DOHH2 (cell line): ENCODE measurements around the gene SLC49A4.

Experiments used
- H3F3A ChIP-seq: fragments of 200-600 bp; sonication (generic), shearing (Covaris generic); 2 replicates; pipeline ENCODE4 v1.6.0; 2016; ENCODE audit warnings: antibody characterized with exemption, mild to moderate bottlenecking; ENCODE audit not compliant: control insufficient read depth, insufficient read depth
- H3K27ac ChIP-seq: fragments of 200-600 bp; sonication (generic); 2 replicates; pipeline ENCODE4 v1.5.1; 2014; ENCODE audit warnings: low read depth, mild to moderate bottlenecking, low read length, moderate library complexity
- H3K27me3 ChIP-seq: fragments of 200-600 bp; sonication (generic); 2 replicates; pipeline ENCODE4 v1.6.1; 2014; ENCODE audit warnings: mild to moderate bottlenecking, low read length, mixed read lengths; ENCODE audit not compliant: control insufficient read depth
- H3K36me3 ChIP-seq: fragments of 200-600 bp; sonication (generic); 2 replicates; pipeline ENCODE4 v1.6.1; 2014; ENCODE audit warnings: mild to moderate bottlenecking, low read length, moderate library complexity, mixed read lengths; ENCODE audit not compliant: control insufficient read depth
- H3K4me1 ChIP-seq: fragments of 200-600 bp; sonication (generic); 2 replicates; pipeline ENCODE4 v1.6.1; 2014; ENCODE audit warnings: mild to moderate bottlenecking, low read length, mixed read lengths; ENCODE audit not compliant: control insufficient read depth
- H3K4me2 ChIP-seq: fragments of 200-600 bp; sonication (generic); 2 replicates; pipeline ENCODE4 v1.6.0; 2014; ENCODE audit warnings: mild to moderate bottlenecking, low read length, moderate library complexity
- H3K4me3 ChIP-seq: fragments of 200-600 bp; sonication (generic); 2 replicates; pipeline ENCODE4 v1.5.1; 2014; ENCODE audit warnings: mild to moderate bottlenecking, low read length, mixed read lengths
- H3K79me2 ChIP-seq: fragments of 200-600 bp; sonication (generic); 2 replicates; pipeline ENCODE4 v1.6.1; 2014; ENCODE audit warnings: mild to moderate bottlenecking, low read length, mixed read lengths; ENCODE audit not compliant: control insufficient read depth
- H3K9me2 ChIP-seq: fragments of 200-600 bp; sonication (generic); replicated peaks from 2 replicates; pipeline ENCODE4 v1.6.1; 2014; ENCODE audit warnings: mild to moderate bottlenecking, low read length, mixed read lengths; ENCODE audit not compliant: control insufficient read depth
- H3K9me3 ChIP-seq: fragments of 200-600 bp; sonication (generic); 2 replicates; pipeline ENCODE4 v1.6.1; 2014; ENCODE audit warnings: antibody characterized with exemption, low read length, mixed read lengths; ENCODE audit not compliant: control insufficient read depth, insufficient read depth
- H4K20me1 ChIP-seq: fragments of 200-600 bp; sonication (generic); 2 replicates; pipeline ENCODE4 v1.6.0; 2014; ENCODE audit warnings: low read depth, mild to moderate bottlenecking, antibody characterized with exemption, low read length, moderate library complexity; ENCODE audit not compliant: control insufficient read depth, insufficient read depth
- CTCF ChIP-seq: fragments of 200-600 bp; sonication (generic); IDR thresholded peaks from one replicate; pipeline ENCODE4 v1.5.1; 2014; ENCODE audit warnings: antibody characterized with exemption, mild to moderate bottlenecking, low read depth, low read length; ENCODE audit not compliant: poor library complexity, severe bottlenecking
- EZH2phosphoT487 ChIP-seq: fragments of 200-600 bp; sonication (generic); IDR thresholded peaks from 2 replicates; pipeline ENCODE4 v1.6.1; 2017; ENCODE audit warnings: borderline replicate concordance, mild to moderate bottlenecking, antibody characterized with exemption, low read length, moderate library complexity, mixed read lengths

SLC49A4 gene

GRCh38 chr3:122828281-122828680 is 33.4 kb downstream of the SLC49A4 start:
- H3K79me2 ChIP-seq, result no peaks in the 10 kb centered on the region
- H3K4me2 ChIP-seq, result no peak overlapping the region
- H3K36me3 ChIP-seq, result no peaks in the 10 kb centered on the region
- no peak overlapping the region for H3K27ac ChIP-seq
- H3K9me2 ChIP-seq, result no peaks in the 10 kb centered on the region
- no peaks in the 10 kb centered on the region for H3K4me1 ChIP-seq
- H3K4me3 ChIP-seq, result no peak overlapping the region
- TF ChIP-seq EZH2phosphoT487 (no peak), CTCF (no peak)
- H3K9me3 ChIP-seq, result no peaks in the 10 kb centered on the region
- no peaks in the 10 kb centered on the region for H3F3A ChIP-seq
- no peaks in the 10 kb centered on the region for H4K20me1 ChIP-seq
- H3K27me3 ChIP-seq, result no peaks in the 10 kb centered on the region

- H4K20me1 ChIP-seq, result no peaks in the 10 kb centered on the region
- H3K27me3 ChIP-seq, result no peaks in the 10 kb centered on the region
- no peaks in the 10 kb centered on the region for H3K4me1 ChIP-seq
- H3F3A ChIP-seq, result no peaks in the 10 kb centered on the region
- no peak overlapping the region for H3K4me3 ChIP-seq
- TF ChIP-seq CTCF (no peak), EZH2phosphoT487 (no peak)
- H3K27ac ChIP-seq, result no peak overlapping the region
- no peaks in the 10 kb centered on the region for H3K79me2 ChIP-seq
- H3K36me3 ChIP-seq, result no peaks in the 10 kb centered on the region
- H3K4me2 ChIP-seq, result no peak overlapping the region
- no peaks in the 10 kb centered on the region for H3K9me2 ChIP-seq
- no peaks in the 10 kb centered on the region for H3K9me3 ChIP-seq
Observed at GRCh38 chr3:122835590-122835989, 40.7 kb downstream of the SLC49A4 start.

- Histone ChIP-seq H3K9me3 (no peaks in the 10 kb centered on the region), H3K4me1 (no peaks in the 10 kb centered on the region), H3K27me3 (no peaks in the 10 kb centered on the region), H4K20me1 (no peaks in the 10 kb centered on the region), H3K4me2 (no peak overlapping the region), H3F3A (peaks cover 3% of the 10 kb centered on the region; the same call in 1 of the 2 replicates), H3K9me2 (no peaks in the 10 kb centered on the region), H3K27ac (no peak overlapping the region), H3K36me3 (no peaks in the 10 kb centered on the region), H3K4me3 (no peak overlapping the region), H3K79me2 (no peaks in the 10 kb centered on the region)
- no peak for TF ChIP-seq EZH2phosphoT487
- no peak for TF ChIP-seq CTCF
Observed at GRCh38 chr3:122843604-122844003, 48.7 kb downstream of the SLC49A4 start.

GRCh38 chr3:122857019-122857418 is 62.1 kb downstream of the SLC49A4 start:
- no peaks in the 10 kb centered on the region for H3K79me2 ChIP-seq
- no peaks in the 10 kb centered on the region for H3K9me3 ChIP-seq
- H3K4me1 ChIP-seq, result no peaks in the 10 kb centered on the region
- no peak overlapping the region for H3K4me3 ChIP-seq
- no peaks in the 10 kb centered on the region for H3K36me3 ChIP-seq
- H3K4me2 ChIP-seq, result no peak overlapping the region
- no peaks in the 10 kb centered on the region for H4K20me1 ChIP-seq
- H3K9me2 ChIP-seq, result no peaks in the 10 kb centered on the region
- TF ChIP-seq EZH2phosphoT487 (no peak), CTCF (no peak)
- H3K27ac ChIP-seq, result no peak overlapping the region
- no peaks in the 10 kb centered on the region for H3F3A ChIP-seq
- no peaks in the 10 kb centered on the region for H3K27me3 ChIP-seq
